A549 (cell line): ENCODE results near the gene FAT4. TPM values are rescaled to one million over a fixed set of nuclear protein-coding genes. Genes with fewer than 3 reads are reported as not detected.

Source experiments
- ATAC-seq, 2 experiments: fragments of 200-7000 bp in 1 of 2; fragments of >200 bp in 1 of 2; cut with Nextera tagmentation in 1 of 2; cut with Tn5 transposase in 1 of 2; 3 replicates each; pipeline versions ENCODE4 v1.8.0 to v1.9.1; 2018 to 2020; ENCODE audit warnings: mild to moderate bottlenecking in 1 of 2, moderate library complexity in 1 of 2
- CTCF ChIA-PET: fragments of 300-600 bp; sonication (Branson Sonifier 250); formaldehyde crosslinking; extraction: SDS; loops from one replicate; lab custom pipeline; 2021; ENCODE audit warnings: antibody characterized with exemption, inconsistent platforms; lab: Yijun Ruan, JAX
- POLR2A ChIA-PET: fragments of 350-600 bp; formaldehyde crosslinking; extraction: SDS; loops from one replicate; lab custom pipeline; 2021; ENCODE audit warnings: antibody characterized with exemption, inconsistent platforms; lab: Yijun Ruan, JAX
- DNase-seq, 2 experiments: peaks; one replicate each; pipeline versions ENCODE4 v3.0.0 to v3.0.0-alpha.2; 2011 to 2016; ENCODE audit warnings: low read depth in 1 of 2, low spot score in 1 of 2
- FAIRE-seq: peaks from 2 replicates; lab custom pipeline; 2011; peaks lifted over from hg19 to GRCh38; lab: Jason Lieb, UNC
- H3K27ac ChIP-seq, 2 experiments: fragments of >200 bp; sonication (Bioruptor Twin); formaldehyde crosslinking; 3 replicates each; pipeline ENCODE4 v1.5.1; 2016 to 2017
- H3K4me1 ChIP-seq: fragments of >200 bp; sonication (Bioruptor Twin); formaldehyde crosslinking; 3 replicates; pipeline ENCODE4 v1.6.1; 2016
- H3K4me2 ChIP-seq: fragments of >200 bp; sonication (Bioruptor Twin); formaldehyde crosslinking; 3 replicates; pipeline ENCODE4 v1.6.1; 2016
- H3K4me3 ChIP-seq: fragments of >200 bp; sonication (Bioruptor Twin); formaldehyde crosslinking; 3 replicates; pipeline ENCODE4 v1.5.1; 2016
- H3K9me3 ChIP-seq: fragments of >200 bp; sonication (Bioruptor Twin); formaldehyde crosslinking; 3 replicates; pipeline ENCODE4 v1.6.1; 2016
- E2F6 ChIP-seq: IDR thresholded peaks from 2 replicates; pipeline ENCODE4 v1.6.1; 2012; ENCODE audit warnings: low read depth, borderline replicate concordance
- EHMT2 ChIP-seq: fragments of 200-600 bp; sonication (generic); IDR thresholded peaks from 2 replicates; pipeline ENCODE4 v1.6.1; 2016; ENCODE audit warnings: antibody characterized with exemption, low read depth, mild to moderate bottlenecking, moderate library complexity
- FOSB ChIP-seq: fragments of 250-450 bp; sonication (Bioruptor Pico); IDR thresholded peaks from 2 replicates; pipeline ENCODE4 v1.5.0; 2020; ENCODE audit warnings: mild to moderate bottlenecking, moderate library complexity
- FOSL2 ChIP-seq, 2 experiments: fragments of 450-650 bp in 1 of 2; fragments of >200 bp in 1 of 2; sonication (Bioruptor Twin) in 1 of 2; formaldehyde crosslinking; IDR thresholded peaks; 2 replicates each; pipeline versions ENCODE4 v1.5.0 to v1.6.1; 2016 to 2020; ENCODE audit warnings: mild to moderate bottlenecking in 1 of 2, moderate library complexity in 1 of 2
- FOXS1 ChIP-seq: fragments of 250-450 bp; sonication (Bioruptor Pico); IDR thresholded peaks from 2 replicates; pipeline ENCODE4 v1.5.0; 2020; ENCODE audit warnings: mild to moderate bottlenecking, moderate library complexity
- HDAC2 ChIP-seq: fragments of 200-600 bp; sonication (generic); IDR thresholded peaks from 2 replicates; pipeline ENCODE4 v1.6.1; 2016
- HOXB5 ChIP-seq: fragments of 250-450 bp; sonication (Bioruptor Pico); IDR thresholded peaks from 2 replicates; pipeline ENCODE4 v1.5.0; 2020; ENCODE audit warnings: mild to moderate bottlenecking, moderate library complexity
- JUNB ChIP-seq: fragments of >200 bp; sonication (Bioruptor Twin); formaldehyde crosslinking; IDR thresholded peaks from 2 replicates; pipeline ENCODE4 v1.6.1; 2016
- MAFK ChIP-seq: fragments of 450-650 bp; IDR thresholded peaks from 2 replicates; pipeline ENCODE4 v1.6.1; 2014; ENCODE audit not compliant: partially characterized antibody
- MAZ ChIP-seq: fragments of 150-350 bp; IDR thresholded peaks from 2 replicates; pipeline ENCODE4 v1.6.1; 2014; ENCODE audit warnings: antibody characterized with exemption, low read depth, low read length, borderline replicate concordance
- NPAS2 ChIP-seq: fragments of 250-450 bp; sonication (Bioruptor Pico); IDR thresholded peaks from 2 replicates; pipeline ENCODE4 v1.8.0; 2022; ENCODE audit warnings: mild to moderate bottlenecking, moderate library complexity, borderline replicate concordance
- NR3C1 ChIP-seq: fragments of >200 bp; sonication (Bioruptor Twin); formaldehyde crosslinking; IDR thresholded peaks from 3 replicates; pipeline ENCODE4 v1.6.1; 2017
- PHF8 ChIP-seq: fragments of 200-600 bp; sonication (generic); IDR thresholded peaks from 2 replicates; pipeline ENCODE4 v1.6.1; 2016; ENCODE audit warnings: low read depth, mild to moderate bottlenecking, antibody characterized with exemption, moderate library complexity, borderline replicate concordance
- POLR2A ChIP-seq: IDR thresholded peaks from 2 replicates; pipeline ENCODE4 v1.6.1; 2012; ENCODE audit warnings: mild to moderate bottlenecking, low read length
- POLR2AphosphoS2 ChIP-seq: conservative IDR thresholded peaks from 2 replicates; pipeline ENCODE4 v1.6.1; 2012; ENCODE audit warnings: low read length, improper control_type of control experiment, inconsistent platforms
- RAD21 ChIP-seq, 2 experiments: fragments of >200 bp in 1 of 2; sonication (Bioruptor Twin) in 1 of 2; formaldehyde crosslinking in 1 of 2; IDR thresholded peaks in 1 of 2; conservative IDR thresholded peaks in 1 of 2; 2 replicates in 1 of 2; 3 replicates in 1 of 2; pipeline ENCODE4 v1.6.1; 2012 to 2018; ENCODE audit warnings: inconsistent platforms in 1 of 2
- RARB ChIP-seq: fragments of 250-450 bp; sonication (Bioruptor Pico); IDR thresholded peaks from 2 replicates; pipeline ENCODE4 v1.8.0; 2021; ENCODE audit warnings: mild to moderate bottlenecking, moderate library complexity
- SMC3 ChIP-seq: fragments of >200 bp; sonication (Bioruptor Twin); formaldehyde crosslinking; IDR thresholded peaks from 3 replicates; pipeline ENCODE4 v1.6.1; 2018; ENCODE audit warnings: inconsistent platforms
- SREBF2 ChIP-seq: fragments of 450-650 bp; IDR thresholded peaks from 2 replicates; pipeline ENCODE4 v1.6.1; 2014; ENCODE audit warnings: mild to moderate bottlenecking, moderate library complexity
- ZC3H11A ChIP-seq: fragments of 450-650 bp; IDR thresholded peaks from 2 replicates; pipeline ENCODE4 v1.6.1; 2014; ENCODE audit warnings: antibody characterized with exemption, mild to moderate bottlenecking
- ZFP36 ChIP-seq: fragments of 450-650 bp; IDR thresholded peaks from 2 replicates; pipeline ENCODE4 v1.6.1; 2014; ENCODE audit warnings: borderline replicate concordance; ENCODE audit not compliant: partially characterized antibody
- ZNF302 ChIP-seq: fragments of 250-450 bp; sonication (Bioruptor Pico); IDR thresholded peaks from 2 replicates; pipeline ENCODE4 v1.9.0; 2021; ENCODE audit warnings: inconsistent platforms, mild to moderate bottlenecking, moderate library complexity
- ZSCAN20 ChIP-seq: fragments of 250-450 bp; sonication (Bioruptor Pico); IDR thresholded peaks from 2 replicates; pipeline ENCODE4 v1.8.0; 2022; ENCODE audit warnings: mild to moderate bottlenecking, moderate library complexity
- WGBS: methylation state at CpG from one replicate; pipeline ENCODE4 v1.1.6; 2017; ENCODE audit errors: missing lambda C conversion rate; 5-methylcytosine and 5-hydroxymethylcytosine counted together
- polyA plus RNA-seq, 4 experiments: library from polyadenylated mRNA; depleted of rRNA in 3 of 4; stranded (reverse); fragments of >200 nt; fragmentation: RNase III in 1 of 4; extraction: RNeasy Plus Mini Kit Qiagen cat#74134 plus additional on column Dnase treatment in 1 of 4; gene quantifications; 2 replicates in 3 of 4; 3 replicates in 1 of 4; pipeline ENCODE4 v1.2.3, GENCODE V29; 2011 to 2017
- TF ChIP-seq, protein P1 (sequence below): fragments of 450-650 bp; IDR thresholded peaks from 2 replicates; pipeline ENCODE4 v1.6.1; 2014; ENCODE audit warnings: antibody characterized with exemption
- TF ChIP-seq, protein P2 (sequence below): fragments of 250-450 bp; sonication (Bioruptor Pico); IDR thresholded peaks from 2 replicates; pipeline ENCODE4 v1.5.0; 2021; ENCODE audit warnings: mild to moderate bottlenecking, moderate library complexity, borderline replicate concordance
- TF ChIP-seq, protein P3 (sequence below): fragments of 250-450 bp; sonication (Bioruptor Pico); IDR thresholded peaks from 2 replicates; pipeline ENCODE4 v1.5.0; 2020; ENCODE audit warnings: low read depth, mild to moderate bottlenecking, moderate library complexity

Gene FAT4
- polyA plus RNA-seq, 2 of the 4 experiments (the other 2 are of a cell fraction), result 0.32 to 1.1 TPM

- Histone ChIP-seq H3K4me1 (peaks cover 23% of the 10 kb centered on the region), H3K27ac (0 out of 6 replicates have a peak overlapping the region, but pooled peaks of 1 of the 2 experiments have one; percentile 5), H3K4me2 (0 out of 3 replicates have a peak overlapping the region, but pooled peaks have one; percentile 5), H3K4me3 (no peak overlapping the region), H3K9me3 (no peaks in the 10 kb centered on the region)
- ChIA-PET POLR2A (no interaction called here), CTCF (no interaction called here)
- TF ChIP-seq RARB (CRISPR knock-in tag) (no peak), FOXS1 (CRISPR knock-in tag) (no peak), MAFK (peak; percentile 55), EHMT2 (no peak), NR3C1 (no peak), HDAC2 (no peak), SMC3 (no peak)
- TF ChIP-seq, protein P1, sequence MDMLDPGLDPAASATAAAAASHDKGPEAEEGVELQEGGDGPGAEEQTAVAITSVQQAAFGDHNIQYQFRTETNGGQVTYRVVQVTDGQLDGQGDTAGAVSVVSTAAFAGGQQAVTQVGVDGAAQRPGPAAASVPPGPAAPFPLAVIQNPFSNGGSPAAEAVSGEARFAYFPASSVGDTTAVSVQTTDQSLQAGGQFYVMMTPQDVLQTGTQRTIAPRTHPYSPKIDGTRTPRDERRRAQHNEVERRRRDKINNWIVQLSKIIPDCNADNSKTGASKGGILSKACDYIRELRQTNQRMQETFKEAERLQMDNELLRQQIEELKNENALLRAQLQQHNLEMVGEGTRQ, result no peak
- no peak for ATAC-seq
- no peak for DNase-seq
- FAIRE-seq, result no peak
Observed at GRCh38 chr4:125321709-125322365, 7.1 kb downstream of the FAT4 start.

- ChIA-PET POLR2A (no interaction called here), CTCF (interaction anchor here (1.6 kb wide), 1 partner anchor 9 kb away, joined by 5 read pairs; no protein-coding TSS in a partner anchor)
- FAIRE-seq, result no peak
- 45% methylated on average over 1 of the region's 1 CpG for WGBS
- H3K4me1 ChIP-seq, result peaks cover 23% of the 10 kb centered on the region
- H3K27ac ChIP-seq, result peak overlapping the region in 1 of 2 experiments; percentile 5; a peak in 1 of 6 replicates
- 0 out of 3 replicates have a peak overlapping the region, but pooled peaks have one; percentile 5 for H3K4me2 ChIP-seq
- H3K4me3 ChIP-seq, result no peak overlapping the region
- no peak for DNase-seq
- no peaks in the 10 kb centered on the region for H3K9me3 ChIP-seq
- TF ChIP-seq POLR2A, result no peak
- no peak for TF ChIP-seq MAFK
- TF ChIP-seq SREBF2, result no peak
- TF ChIP-seq, protein P1, result no peak
- no peak for TF ChIP-seq ZNF302 (CRISPR knock-in tag)
- TF ChIP-seq E2F6, result no peak
- ATAC-seq, result no peak
Observed at GRCh38 chr4:125322366-125322730, 7.6 kb downstream of the FAT4 start.

GRCh38 chr4:125323654-125324053 lies 8.9 kb downstream of the FAT4 start:
- ChIA-PET POLR2A (no interaction called here), CTCF (interaction anchor here (1.6 kb wide), 1 partner anchor 10 kb away, joined by 5 read pairs; no protein-coding TSS in a partner anchor)
- Histone ChIP-seq H3K27ac (peak overlapping the region in 1 of 2 experiments; percentile 48; a peak in 3 of 6 replicates), H3K9me3 (no peaks in the 10 kb centered on the region), H3K4me1 (peaks cover 23% of the 10 kb centered on the region), H3K4me3 (no peak overlapping the region), H3K4me2 (peak overlapping the region; percentile 69)
- peak in 1 of 2 experiments; percentile 9 for DNase-seq
- FAIRE-seq, result no peak
- peak; percentile 43 to 79; a peak in 3 of 6 replicates for ATAC-seq
- no peak for TF ChIP-seq JUNB
- TF ChIP-seq ZFP36, result no peak
- TF ChIP-seq RAD21 (conservative IDR thresholded peaks at IDR 0.05 in 1 of 2, IDR thresholded peaks at IDR 0.05 in 1 of 2), result no peak
- TF ChIP-seq, protein P2, sequence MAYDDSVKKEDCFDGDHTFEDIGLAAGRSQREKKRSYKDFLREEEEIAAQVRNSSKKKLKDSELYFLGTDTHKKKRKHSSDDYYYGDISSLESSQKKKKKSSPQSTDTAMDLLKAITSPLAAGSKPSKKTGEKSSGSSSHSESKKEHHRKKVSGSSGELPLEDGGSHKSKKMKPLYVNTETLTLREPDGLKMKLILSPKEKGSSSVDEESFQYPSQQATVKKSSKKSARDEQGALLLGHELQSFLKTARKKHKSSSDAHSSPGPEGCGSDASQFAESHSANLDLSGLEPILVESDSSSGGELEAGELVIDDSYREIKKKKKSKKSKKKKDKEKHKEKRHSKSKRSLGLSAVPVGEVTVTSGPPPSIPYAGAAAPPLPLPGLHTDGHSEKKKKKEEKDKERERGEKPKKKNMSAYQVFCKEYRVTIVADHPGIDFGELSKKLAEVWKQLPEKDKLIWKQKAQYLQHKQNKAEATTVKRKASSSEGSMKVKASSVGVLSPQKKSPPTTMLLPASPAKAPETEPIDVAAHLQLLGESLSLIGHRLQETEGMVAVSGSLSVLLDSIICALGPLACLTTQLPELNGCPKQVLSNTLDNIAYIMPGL (CRISPR knock-in tag), result no peak
- no peak for TF ChIP-seq MAZ
- TF ChIP-seq FOSL2 (IDR thresholded peaks at IDR 0.05), result no peak
- TF ChIP-seq FOSL2 (CRISPR knock-in tag; IDR thresholded peaks at IDR 0.05), result no peak
- TF ChIP-seq POLR2AphosphoS2, result no peak
- no peak for TF ChIP-seq FOSB (CRISPR knock-in tag)
- TF ChIP-seq, protein P3, sequence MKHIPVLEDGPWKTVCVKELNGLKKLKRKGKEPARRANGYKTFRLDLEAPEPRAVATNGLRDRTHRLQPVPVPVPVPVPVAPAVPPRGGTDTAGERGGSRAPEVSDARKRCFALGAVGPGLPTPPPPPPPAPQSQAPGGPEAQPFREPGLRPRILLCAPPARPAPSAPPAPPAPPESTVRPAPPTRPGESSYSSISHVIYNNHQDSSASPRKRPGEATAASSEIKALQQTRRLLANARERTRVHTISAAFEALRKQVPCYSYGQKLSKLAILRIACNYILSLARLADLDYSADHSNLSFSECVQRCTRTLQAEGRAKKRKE, result no peak
- no peak for TF ChIP-seq ZSCAN20 (CRISPR knock-in tag)
- TF ChIP-seq ZC3H11A, result no peak
- no peak for TF ChIP-seq HOXB5 (CRISPR knock-in tag)
- TF ChIP-seq PHF8, result no peak
- TF ChIP-seq NPAS2, result no peak
- WGBS, result 5% methylated on average over 3 of the region's 3 CpGs
